ENCODE measurements around the gene PPP1R9B.

Gene PPP1R9B

DNA sequence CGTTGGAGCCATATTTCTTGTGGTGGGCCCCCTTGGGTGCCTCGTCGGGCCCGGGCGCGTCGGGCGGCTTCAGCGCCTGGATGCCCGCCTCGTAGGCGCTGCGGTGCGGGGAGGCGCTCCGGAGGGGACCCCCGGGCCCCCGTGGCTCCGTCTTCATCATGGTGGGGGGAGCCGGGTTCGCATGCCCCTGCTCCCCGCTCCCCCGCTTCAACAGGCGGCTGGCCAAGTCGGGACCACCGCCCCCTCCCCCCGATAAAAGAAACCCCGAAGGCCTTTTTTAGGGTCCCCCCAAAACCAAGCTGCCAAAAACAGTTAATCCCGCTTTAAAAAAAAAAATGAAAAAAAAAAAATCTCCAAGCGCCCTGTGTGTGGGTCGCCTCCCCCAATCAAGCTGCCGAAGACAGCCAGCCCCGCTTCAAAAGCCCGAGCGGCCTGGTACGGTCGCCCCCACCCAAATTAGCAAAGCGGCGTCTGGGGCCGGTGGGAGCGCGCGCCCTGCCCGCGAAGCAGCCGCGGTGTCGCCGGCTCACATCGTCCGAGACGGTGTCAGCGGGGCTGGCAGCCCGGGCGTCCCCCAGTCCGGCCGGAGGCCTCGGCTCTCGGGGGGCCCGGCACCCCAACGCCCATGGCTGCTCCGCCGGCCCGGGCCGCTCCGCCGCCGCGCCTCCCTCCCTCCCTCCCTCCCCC, at the start of gene PPP1R9B:
Gene PPP1R9B (minus strand): TSS at position 324 of the 687 bp plus-strand sequence. CDS start 164 bp downstream, at position 160.
- peak; percentile 28 for DNase-seq

- peak; percentile 74 for DNase-seq
Measured at GRCh38 chr17:50199803-50200456, 49.5 kb upstream of the PPP1R9B start.

DNA sequence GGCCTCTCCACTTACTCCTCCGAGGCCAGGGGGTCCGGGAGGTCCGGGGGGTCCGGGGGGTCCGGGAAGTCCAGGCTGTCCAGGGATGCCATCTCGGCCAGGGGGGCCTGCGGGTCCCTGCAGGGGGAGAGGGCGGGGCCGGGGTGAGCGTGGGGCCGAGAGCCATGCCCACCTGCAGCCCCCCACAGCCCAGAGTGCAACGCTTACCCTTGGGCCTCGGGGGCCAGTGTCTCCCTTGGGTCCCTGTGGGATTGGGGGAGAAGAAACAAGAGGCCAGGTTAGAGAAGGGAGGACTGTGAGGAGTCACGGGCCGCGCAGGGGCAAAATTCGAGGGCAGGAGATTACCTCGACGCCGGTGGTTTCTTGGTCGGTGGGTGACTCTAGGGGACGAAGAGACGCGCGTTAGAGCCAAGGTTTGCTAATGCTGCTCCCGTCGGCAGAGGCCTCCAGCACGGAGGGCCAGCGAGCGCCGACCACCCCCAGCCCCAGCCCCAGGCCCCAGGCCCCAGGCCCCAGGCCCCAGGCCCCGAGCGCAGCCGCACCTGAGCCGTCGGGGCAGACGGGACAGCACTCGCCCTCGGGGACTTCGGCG, 48.8 kb upstream of the PPP1R9B start:
- no peak for DNase-seq

GRCh38 chr17:50198026-50198669, 47.7 kb upstream of the PPP1R9B start:
- no peak for DNase-seq

DNA sequence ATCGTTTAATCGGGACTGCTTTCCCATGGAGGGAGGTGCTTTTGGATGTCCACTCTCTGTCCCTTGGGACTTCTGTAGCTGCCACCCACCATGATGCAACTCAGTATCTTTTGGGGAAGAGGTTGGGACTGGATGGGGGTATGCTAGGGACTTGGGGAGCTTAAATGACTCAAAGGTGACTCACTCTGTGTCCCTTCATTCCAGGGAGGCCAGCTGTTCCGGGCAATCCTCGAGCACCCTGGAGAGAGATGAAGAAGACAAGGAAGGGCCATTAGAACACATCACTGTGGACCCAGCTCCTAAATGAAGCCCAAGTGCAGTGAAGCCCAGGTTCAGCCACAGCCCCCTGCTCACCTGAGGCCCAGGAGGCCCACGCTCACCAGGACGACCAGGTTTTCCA, 46.3 kb upstream of the PPP1R9B start:
- no peak for DNase-seq

DNA sequence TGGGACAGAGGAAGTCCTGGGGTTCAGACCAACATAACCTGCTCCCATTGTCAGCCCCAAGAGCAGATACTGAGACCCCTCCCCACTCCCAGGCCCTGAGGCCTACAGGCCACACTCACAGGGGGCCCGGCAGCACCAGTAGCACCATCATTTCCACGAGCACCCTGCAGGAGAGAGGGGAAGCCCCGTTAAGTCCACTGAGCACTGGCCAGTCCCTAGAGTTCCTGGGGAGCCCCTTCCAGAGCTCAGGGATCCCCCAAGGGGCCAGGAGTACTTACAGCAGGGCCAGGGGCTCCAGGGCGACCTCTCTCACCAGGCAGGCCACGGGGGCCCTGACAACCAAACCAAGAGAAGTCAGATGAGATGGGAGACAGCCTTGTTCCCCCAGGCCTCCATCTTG, 45.6 kb upstream of the PPP1R9B start:
- no peak for DNase-seq

DNA sequence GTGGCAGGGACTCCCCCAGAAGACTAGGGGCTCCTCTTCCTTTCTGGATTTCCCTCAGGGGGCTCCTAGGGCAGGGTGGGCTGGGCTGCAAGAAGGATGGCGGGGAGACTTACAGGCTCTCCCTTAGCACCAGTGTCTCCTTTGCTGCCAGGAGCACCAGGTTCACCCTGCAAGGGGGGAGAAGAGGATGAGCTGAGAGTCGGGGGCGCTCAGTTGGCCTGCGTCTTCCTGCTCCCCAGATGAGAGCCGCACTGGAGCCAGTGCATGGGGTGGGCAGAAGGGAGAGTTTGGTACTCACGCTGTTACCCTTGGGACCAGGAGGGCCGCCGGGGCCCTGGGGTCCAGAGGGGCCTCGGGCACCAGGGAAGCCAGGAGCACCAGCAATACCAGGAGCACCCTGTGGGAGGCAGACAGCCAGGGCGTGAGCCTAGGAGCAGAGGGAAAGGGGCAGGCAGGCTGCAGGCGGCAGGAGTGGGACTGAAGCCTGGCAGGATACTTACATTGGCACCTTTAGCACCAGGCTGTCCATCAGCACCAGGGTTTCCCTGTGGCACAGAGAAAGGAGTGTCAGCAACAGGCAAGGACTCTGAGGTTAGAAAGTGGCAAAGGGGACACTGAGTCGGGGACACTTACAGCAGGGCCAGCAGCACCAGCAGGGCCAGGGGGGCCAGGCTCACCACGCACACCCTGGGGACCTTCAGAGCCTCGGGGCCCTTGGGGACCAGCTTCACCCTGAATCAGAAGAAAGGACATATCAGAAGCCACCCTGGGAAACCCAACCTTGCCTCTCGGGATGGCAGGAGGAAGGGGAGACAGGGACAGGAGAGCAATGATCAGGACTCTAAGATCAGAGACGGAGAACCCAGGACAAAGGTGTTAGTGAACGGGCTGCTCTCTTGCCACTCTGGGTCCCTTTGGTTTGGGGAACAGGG, 44.7 kb upstream of the PPP1R9B start:
- DNase-seq, result no peak

DNA sequence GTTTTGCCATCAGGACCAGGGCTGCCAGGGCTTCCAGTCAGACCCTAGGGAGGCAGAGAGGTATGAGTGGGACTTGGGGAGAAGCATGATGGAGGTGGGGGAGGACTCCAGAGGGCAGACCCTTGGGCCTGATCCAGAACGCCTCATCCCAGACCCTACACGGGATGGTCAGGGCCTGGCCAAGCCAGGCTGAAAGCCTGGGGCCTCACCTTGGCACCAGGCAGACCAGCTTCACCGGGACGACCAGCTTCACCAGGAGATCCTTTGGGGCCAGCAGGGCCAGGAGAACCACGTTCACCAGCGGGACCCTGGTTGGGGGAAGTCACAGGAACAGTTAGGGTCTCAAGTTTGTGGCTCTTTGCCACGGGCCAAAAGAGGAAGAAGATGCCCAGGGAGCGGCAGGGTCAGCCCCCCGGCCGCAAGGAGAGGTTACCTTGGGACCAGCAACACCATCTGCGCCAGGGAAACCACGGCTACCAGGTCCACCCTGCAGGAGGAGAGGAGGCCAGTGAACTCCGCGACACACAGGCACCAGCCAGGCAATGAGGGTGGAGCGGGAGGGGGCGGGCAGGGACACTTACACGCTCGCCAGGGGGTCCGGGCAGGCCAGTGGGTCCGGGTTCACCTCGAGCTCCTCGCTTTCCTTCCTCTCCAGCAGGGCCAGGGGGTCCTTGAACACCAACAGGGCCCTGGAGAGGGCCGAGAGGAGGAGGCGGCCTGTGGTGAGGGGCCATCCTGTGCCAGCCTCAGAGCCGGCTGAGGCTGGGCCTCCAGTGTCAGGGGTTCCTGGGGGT, 43.9 kb upstream of the PPP1R9B start:
- no peak for DNase-seq

GRCh38 chr17:50192618-50193291, 42.3 kb upstream of the PPP1R9B start:
- no peak for DNase-seq

DNA sequence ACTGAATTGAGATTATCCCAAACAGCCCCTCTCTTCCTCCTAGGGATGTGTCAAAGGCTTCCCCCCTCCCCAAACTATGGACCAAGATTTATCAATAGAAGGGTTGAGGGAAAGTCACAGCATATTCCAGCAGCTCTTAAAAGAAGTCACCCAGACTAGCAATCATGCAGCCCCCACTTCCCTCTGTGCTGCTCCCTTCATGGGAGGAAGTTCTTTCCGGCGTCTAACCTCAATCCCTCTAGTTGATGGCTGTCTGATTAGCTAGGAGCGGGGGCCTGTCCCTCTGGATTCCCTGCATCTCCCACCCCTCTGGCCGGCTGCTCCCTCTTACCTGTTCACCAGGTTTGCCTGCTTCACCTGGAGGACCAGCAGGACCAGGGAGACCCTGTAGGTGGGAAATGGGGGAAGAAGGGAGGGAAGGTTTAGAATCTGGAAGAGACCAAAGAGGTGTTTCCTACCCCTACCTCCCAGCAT, 41.7 kb upstream of the PPP1R9B start:
- DNase-seq, result no peak

DNA sequence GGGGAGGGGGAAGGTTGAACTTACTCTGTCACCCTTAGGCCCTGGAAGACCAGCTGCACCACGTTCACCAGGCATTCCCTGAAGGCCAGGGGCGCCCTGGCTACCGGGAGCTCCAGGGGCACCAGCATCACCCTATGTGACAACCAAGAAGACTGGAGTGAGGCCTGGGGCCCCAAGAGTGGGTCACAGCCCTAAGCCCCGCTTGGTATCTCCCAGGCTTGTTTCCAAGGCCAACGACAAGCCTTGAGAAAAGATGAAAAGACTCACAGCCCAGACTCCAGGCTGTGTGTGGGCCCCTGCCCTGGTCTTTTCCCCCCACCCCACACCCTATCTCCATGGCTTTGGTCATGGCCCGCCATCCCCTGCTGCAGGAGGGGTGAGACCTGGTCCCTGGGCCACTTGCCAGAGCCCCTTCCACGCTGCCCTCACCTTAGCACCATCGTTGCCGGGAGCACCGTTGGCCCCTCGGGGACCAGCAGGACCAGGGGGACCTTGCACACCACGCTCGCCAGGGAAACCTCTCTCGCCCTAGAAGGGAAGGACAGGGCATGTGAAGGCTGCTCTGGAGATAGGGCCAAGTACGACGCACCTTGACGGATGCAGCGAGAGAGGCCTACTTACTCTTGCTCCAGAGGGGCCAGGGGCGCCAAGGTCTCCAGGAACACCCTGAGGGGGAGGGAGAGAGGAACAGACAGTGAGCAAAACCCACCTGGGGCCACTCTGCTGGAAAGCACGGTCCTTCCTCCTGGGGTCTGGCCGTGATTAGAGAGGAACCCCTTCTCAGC, 41.1 kb upstream of the PPP1R9B start:
- no peak for DNase-seq

- DNase-seq, result no peak
Measured at GRCh38 chr17:50190603-50191358, 40.3 kb upstream of the PPP1R9B start.

DNA sequence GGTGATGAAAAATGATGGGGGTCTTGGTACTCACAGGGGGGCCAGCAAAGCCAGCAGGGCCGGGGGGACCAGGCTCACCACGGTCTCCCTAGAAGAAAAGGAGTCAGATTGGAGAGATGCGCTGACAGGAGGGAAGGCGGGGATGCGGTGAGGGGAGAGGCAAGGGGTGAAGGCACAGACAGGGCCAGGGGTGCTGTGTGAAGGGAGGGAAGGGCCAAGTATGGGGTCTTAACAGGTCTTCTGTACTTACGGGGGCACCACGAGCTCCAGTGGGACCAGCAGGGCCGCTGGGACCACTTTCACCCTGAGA, 39.8 kb upstream of the PPP1R9B start:
- no peak for DNase-seq

- DNase-seq, result no peak
Measured at GRCh38 chr17:50189550-50190292, 39.2 kb upstream of the PPP1R9B start.

- no peak for DNase-seq
Measured at GRCh38 chr17:50188921-50189549, 38.6 kb upstream of the PPP1R9B start.

DNA sequence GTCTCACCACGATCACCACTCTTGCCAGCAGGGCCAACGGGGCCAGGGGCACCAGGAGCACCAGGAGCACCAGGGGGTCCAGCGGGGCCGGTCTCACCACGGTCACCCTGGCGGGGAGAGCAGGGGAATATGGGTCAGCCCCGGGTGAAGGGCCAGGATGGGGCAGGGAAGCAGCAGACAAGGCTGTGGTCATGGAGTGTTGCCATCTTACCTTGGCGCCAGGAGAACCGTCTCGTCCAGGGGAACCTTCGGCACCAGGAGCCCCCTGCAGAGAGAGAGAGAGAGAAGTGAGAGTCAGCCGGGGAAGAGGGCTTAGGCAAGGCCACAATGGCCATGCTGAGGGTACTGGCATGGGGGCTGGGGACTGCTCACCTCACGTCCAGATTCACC, 38.0 kb upstream of the PPP1R9B start:
- DNase-seq, result no peak

DNA sequence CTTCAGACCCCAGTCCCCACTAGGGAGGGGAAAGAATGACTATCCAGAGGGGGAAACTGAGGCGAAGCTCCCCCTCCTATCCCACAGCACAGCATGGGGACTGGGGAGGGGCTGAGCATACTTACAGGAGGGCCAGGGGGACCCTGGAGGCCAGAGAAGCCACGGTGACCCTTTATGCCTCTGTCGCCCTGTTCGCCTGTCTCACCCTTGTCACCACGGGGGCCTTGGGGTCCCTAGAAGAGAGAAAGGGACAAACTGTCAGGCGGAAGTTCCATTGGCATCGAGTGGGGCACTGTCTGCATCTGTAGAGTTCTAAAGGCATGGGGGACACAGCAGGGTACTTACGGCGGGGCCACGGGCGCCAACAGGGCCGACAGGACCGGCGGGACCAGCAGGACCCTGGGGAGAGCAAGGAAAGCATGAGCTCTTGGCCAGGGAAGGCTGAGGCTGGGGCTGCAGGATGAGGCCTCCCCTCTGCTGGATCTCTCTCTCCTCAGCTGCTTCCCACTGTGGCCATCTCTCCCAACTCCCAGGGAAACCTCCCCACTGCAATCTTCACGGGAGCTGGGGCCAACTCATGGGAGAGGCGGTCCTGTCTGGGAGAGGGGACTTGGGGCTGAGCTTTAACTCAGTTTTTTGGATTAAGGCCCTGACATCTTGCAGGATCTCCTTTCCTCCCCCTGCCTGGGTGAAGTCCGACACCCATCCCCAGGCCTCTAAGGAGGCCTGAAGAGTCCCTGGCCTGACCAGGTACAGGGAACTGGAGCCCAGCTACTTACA, 37.5 kb upstream of the PPP1R9B start:
- DNase-seq, result no peak

GRCh38 chr17:50187394-50187725, 36.9 kb upstream of the PPP1R9B start:
- no peak for DNase-seq
